ENCODE measurements around the gene BBC3. TPM values are rescaled to one million over a fixed set of nuclear protein-coding genes. Genes with fewer than 3 reads are reported as not detected.

The BBC3 gene
- polyA plus RNA-seq, 1 experiment, result 3.6 TPM

DNA sequence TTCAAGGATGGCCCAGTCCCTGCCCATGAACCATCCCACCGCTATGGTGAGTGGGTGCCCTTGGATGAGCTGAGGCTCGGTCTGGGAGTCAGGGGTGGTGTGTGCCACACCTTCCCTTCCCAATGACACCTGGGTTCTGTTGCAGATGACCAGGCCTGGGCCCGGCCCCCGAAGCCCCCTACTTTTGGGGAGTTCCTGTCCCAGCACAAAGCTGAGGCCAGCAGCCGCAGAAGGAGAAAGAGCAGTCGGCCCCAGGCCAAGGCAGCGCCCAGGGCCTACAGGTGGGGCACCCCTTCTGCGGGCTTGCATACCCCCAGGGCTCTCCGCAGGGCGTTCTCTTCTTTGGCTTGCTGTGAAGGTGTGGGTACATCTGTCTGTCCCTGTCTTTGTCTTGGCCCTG is 39.4 kb upstream of the BBC3 start:
- TF ChIP-seq CTCF (IDR thresholded peaks at IDR 0.05; ENCODE audit: low read depth, low read length), result no peak
- H3K9me3 ChIP-seq (ENCODE audit: control insufficient read depth, insufficient read depth, low read length), result no peaks in the 10 kb centered on the region; the same call in 1 of the 2 replicates
- no peak overlapping the region for H3K4me3 ChIP-seq (ENCODE audit: low read depth, low read length)
- ChIA-PET CTCF (no interaction called here), POLR2A (interaction anchor here (2.7 kb wide), 1 partner anchor 14 kb away, joined by 9 read pairs; the partner anchor contains the start of gene CCDC9)
- no peak overlapping the region for H3K27ac ChIP-seq (ENCODE audit: low read depth, low read length)
- no peak for DNase-seq (ENCODE audit: low read depth, low spot score)
- no peaks in the 10 kb centered on the region for H3K27me3 ChIP-seq (ENCODE audit: control insufficient read depth, insufficient read depth, low read length)

- Histone ChIP-seq H3K27ac (ENCODE audit: low read depth, low read length) (no peak overlapping the region), H3K4me3 (ENCODE audit: low read depth, low read length) (no peak overlapping the region), H3K9me3 (ENCODE audit: control insufficient read depth, insufficient read depth, low read length) (no peaks in the 10 kb centered on the region; the same call in 1 of the 2 replicates), H3K27me3 (ENCODE audit: control insufficient read depth, insufficient read depth, low read length) (no peaks in the 10 kb centered on the region)
- no peak for DNase-seq (ENCODE audit: low read depth, low spot score)
- ChIA-PET POLR2A (no interaction called here), CTCF (no interaction called here)
- TF ChIP-seq CTCF (IDR thresholded peaks at IDR 0.05; ENCODE audit: low read depth, low read length), result no peak
Observed at GRCh38 chr19:47269596-47269995, 38.6 kb upstream of the BBC3 start.

DNA sequence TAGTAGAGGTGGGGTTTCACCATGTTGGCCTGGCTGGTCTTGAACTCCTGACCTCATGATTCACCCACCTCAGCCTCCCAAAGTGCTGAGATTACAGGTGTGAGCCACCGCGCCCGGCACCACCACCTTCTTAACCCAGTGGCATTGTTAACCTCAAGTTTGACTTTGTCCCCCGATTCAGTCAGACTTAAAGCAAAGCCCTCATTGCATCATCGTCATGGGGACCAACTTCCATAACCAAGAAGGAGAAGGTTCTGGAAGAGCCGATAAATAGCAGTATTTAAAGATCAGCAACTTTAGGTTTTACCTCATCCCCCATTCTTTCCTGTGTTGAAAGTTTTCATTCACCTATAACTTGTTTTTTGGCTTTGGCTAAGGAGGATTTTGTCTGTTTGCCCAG is 37.0 kb upstream of the BBC3 start:
- ChIA-PET POLR2A (no interaction called here), CTCF (interaction anchor here (1.0 kb wide), 1 partner anchor 21 kb away, joined by 3 read pairs; no protein-coding TSS in a partner anchor)
- Histone ChIP-seq H3K27ac (ENCODE audit: low read depth, low read length) (no peak overlapping the region), H3K27me3 (ENCODE audit: control insufficient read depth, insufficient read depth, low read length) (no peaks in the 10 kb centered on the region), H3K4me3 (ENCODE audit: low read depth, low read length) (no peak overlapping the region), H3K9me3 (ENCODE audit: control insufficient read depth, insufficient read depth, low read length) (no peaks in the 10 kb centered on the region; the same call in 1 of the 2 replicates)
- DNase-seq (ENCODE audit: low read depth, low spot score), result no peak
- no peak for TF ChIP-seq CTCF (IDR thresholded peaks at IDR 0.05; ENCODE audit: low read depth, low read length)

GRCh38 chr19:47267350-47267759 is 36.4 kb upstream of the BBC3 start:
- ChIA-PET CTCF (interaction anchor here (1.0 kb wide), 1 partner anchor 21 kb away, joined by 3 read pairs; no protein-coding TSS in a partner anchor), POLR2A (interaction anchor here (0.7 kb wide), 1 partner anchor 1819 kb away, joined by 4 read pairs; no protein-coding TSS in a partner anchor)
- TF ChIP-seq CTCF (IDR thresholded peaks at IDR 0.05; ENCODE audit: low read depth, low read length), result no peak
- no peak for DNase-seq (ENCODE audit: low read depth, low spot score)
- no peaks in the 10 kb centered on the region for H3K27me3 ChIP-seq (ENCODE audit: control insufficient read depth, insufficient read depth, low read length)
- H3K27ac ChIP-seq (ENCODE audit: low read depth, low read length), result no peak overlapping the region
- no peak overlapping the region for H3K4me3 ChIP-seq (ENCODE audit: low read depth, low read length)
- H3K9me3 ChIP-seq (ENCODE audit: control insufficient read depth, insufficient read depth, low read length), result no peaks in the 10 kb centered on the region; the same call in 1 of the 2 replicates

- no peaks in the 10 kb centered on the region; the same call in 1 of the 2 replicates for H3K9me3 ChIP-seq (ENCODE audit: control insufficient read depth, insufficient read depth, low read length)
- no peak for DNase-seq (ENCODE audit: low read depth, low spot score)
- ChIA-PET CTCF (interaction anchor here (0.6 kb wide), 1 partner anchor 9 kb away, joined by 8 read pairs; no protein-coding TSS in a partner anchor), POLR2A (interaction anchor here (0.5 to 0.7 kb wide), 2 partner anchors 43 to 1820 kb away, joined by 4 to 9 read pairs; no protein-coding TSS in a partner anchor)
- H3K4me3 ChIP-seq (ENCODE audit: low read depth, low read length), result no peak overlapping the region
- no peaks in the 10 kb centered on the region for H3K27me3 ChIP-seq (ENCODE audit: control insufficient read depth, insufficient read depth, low read length)
- H3K27ac ChIP-seq (ENCODE audit: low read depth, low read length), result no peak overlapping the region
- no peak for TF ChIP-seq CTCF (IDR thresholded peaks at IDR 0.05; ENCODE audit: low read depth, low read length)
Observed at GRCh38 chr19:47266401-47266941, 35.5 kb upstream of the BBC3 start.
